HG03108 (cell line): ENCODE measurements around the gene KRTAP9-9.
"Not testable (repeated sequence)": the region's sequence is repeated elsewhere in the genome, so short reads cannot be mapped to it uniquely, and the experiment has no call there.

ENCODE experiments used
- ATAC-seq: cut with Tn5 transposase; IDR thresholded peaks from one replicate; pipeline ENCODE4 v1.9.1; 2021; ENCODE audit warnings: moderate library complexity; ENCODE audit not compliant: unreplicated experiment

KRTAP9-9 gene

DNA sequence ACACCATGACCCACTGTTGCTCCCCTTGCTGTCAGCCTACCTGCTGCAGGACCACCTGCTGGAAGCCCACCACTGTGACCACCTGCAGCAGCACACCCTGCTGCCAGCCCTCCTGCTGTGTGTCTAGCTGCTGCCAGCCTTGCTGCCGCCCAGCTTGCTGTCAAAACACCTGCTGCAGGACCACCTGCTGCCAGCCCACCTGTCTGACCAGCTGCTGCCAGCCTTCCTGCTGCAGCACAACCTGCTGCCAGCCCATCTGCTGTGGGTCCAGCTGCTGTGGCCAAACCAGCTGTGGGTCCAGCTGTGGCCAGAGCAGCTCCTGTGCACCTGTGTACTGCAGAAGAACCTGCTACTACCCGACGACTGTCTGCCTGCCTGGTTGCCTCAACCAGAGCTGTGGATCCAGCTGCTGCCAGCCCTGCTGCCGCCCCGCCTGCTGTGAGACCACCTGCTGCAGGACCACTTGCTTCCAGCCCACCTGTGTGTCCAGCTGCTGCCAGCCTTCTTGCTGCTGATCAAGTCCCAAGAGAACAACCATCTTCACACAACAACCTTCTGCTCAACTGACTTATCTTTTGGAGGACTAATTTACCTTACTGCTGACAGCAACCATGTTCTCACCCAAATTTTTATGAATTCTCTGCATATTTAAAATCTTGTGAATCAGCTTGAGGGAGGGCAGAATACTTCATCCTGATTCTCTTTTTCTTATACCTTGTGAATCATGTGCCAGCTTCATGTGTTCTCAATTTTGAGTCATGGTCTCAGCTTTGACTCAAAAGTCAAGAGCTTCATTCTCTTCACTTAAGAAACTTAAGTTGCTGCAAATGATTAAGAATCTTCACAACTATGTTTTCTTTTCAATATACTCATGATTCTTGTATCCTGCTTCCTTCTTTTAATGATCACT is at the start of gene KRTAP9-9:
Gene KRTAP9-9, plus strand, starts transcription at position 4 of the 910 bp plus-strand sequence.
- not testable (repeated sequence) for ATAC-seq

DNA sequence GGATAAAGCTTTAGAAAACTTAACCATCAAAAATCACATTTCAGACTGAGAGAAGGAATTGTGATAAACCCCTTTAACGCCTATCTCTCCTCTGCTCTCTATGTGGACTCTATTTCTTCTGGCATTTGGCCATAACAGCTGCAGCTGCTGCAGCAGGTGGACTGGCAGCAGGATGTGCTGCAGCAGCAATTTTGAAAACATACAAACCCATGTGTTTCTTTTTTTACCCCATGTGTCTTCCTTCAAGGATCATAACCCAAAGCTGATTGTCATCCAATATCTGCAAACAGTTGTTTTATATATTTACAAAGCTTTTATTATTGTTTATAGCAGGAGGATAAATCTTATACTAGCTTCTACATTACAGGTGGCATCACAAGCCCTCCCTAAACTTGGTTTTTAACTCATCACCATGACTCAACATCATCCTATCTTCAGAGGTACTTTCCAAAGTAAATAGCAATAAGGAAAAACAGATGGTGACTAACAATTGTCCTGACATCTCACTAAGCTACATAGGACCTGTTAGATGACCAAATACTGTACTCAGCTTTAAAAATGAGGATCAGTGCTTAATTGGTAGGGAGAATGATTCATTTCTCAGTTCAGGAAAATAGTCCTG is 43.2 kb upstream of the KRTAP9-9 start:
- ATAC-seq, result no peak

DNA sequence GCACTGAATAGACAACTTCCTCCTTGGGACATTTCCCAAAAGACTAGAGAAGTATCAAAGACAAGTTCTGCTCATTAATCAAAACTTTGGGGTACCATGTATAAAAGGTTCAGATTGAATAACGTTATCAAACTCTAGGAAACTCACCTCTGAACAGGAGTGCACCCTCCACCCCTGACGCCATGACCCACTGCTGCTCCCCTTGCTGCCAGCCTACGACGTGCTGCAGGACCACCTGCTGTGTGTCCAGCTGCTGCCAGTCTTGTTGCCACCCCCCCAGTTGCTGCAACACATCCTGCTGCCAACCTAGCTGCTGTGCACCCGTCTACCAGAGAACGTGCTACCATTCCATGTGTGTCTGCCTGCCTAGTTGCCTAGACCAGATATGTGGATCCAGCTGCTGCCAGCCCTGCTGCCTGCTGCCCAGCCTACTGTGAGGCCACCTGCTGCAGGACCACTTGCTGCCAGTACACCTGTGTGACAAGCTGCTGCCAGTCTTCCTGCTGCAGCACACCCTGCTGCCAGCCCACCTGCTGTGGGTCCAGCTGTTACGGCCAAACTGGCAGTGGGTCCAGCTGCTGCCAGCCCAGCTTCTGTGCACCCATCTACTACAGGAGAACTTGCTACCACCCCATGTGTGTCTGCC is 42.5 kb upstream of the KRTAP9-9 start:
- no peak for ATAC-seq

DNA sequence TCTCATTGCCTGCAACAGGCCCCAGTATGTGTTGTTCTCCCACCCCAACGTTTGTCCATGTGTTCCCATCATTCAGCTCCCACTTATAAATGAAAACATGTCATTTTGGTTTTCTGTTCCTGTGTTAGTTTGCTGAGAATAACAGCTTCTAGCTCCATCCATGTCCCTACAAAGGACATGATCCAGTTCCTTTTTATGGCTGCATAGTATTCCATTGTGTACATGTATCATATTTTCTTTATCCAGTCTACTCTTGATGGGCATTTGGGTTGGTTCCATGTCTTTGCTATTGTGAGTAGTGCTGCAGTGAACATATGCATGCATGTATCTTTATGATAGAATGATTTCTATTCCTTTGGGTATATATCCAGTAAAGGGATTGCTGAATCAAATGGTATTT is 39.5 kb upstream of the KRTAP9-9 start:
- ATAC-seq, result no peak

DNA sequence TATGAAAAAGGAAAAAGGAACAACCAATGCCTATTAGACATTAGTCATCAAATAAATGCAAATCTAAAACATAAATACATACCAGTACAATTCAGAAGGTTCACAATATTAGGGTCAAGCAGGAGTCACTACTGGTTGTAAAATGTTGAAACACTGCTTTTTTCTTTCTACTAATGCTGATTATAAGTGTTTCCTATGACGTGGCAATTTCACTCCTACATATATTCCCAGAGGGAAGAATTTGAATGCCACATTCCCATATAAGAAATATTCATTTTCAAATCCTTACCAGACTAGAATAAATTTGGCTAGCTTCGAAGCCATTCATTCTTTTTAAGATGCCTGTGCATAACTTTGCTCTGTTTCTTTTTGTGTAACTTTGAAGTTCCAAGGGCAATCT is 31.4 kb upstream of the KRTAP9-9 start:
- no peak for ATAC-seq

DNA sequence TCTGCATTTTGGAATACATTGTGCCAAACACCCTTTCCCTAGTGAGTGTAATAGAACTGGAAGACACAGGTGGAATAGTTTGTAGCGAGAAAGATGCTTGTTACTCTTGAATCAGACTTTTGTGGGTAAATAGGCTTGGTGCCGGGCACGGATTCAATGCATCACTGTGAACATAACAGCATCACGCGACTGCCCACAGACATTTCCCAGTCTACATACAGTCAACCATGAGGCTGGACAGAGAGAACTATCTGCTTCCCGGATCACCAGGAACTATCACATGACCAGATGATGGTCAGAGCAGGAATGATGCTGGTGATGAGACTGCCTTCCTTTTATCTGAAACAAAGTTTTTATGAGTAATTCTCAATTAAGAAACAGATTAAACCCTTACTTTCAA is 29.1 kb upstream of the KRTAP9-9 start:
- no peak for ATAC-seq

DNA sequence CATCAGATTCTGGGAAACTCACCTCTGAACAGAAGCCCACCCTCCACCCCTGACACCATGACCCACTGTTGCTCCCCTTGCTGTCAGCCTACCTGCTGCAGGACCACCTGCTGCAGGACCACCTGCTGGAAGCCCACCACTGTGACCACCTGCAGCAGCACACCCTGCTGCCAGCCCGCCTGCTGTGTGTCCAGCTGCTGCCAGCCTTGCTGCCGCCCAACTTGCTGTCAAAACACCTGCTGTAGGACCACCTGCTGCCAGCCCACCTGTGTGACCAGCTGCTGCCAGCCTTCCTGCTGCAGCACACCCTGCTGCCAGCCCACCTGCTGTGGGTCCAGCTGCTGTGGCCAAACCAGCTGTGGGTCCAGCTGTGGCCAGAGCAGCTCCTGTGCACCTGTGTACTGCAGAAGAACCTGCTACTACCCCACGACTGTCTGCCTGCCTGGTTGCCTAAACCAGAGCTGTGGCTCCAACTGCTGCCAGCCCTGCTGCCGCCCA is 28.5 kb upstream of the KRTAP9-9 start, which contains the start of gene KRTAP9-2:
Gene KRTAP9-2, plus strand, starts transcription at position 51 of the 498 bp plus-strand sequence. Its CDS starts 7 bp downstream, at position 58.
- not testable (repeated sequence) for ATAC-seq

DNA sequence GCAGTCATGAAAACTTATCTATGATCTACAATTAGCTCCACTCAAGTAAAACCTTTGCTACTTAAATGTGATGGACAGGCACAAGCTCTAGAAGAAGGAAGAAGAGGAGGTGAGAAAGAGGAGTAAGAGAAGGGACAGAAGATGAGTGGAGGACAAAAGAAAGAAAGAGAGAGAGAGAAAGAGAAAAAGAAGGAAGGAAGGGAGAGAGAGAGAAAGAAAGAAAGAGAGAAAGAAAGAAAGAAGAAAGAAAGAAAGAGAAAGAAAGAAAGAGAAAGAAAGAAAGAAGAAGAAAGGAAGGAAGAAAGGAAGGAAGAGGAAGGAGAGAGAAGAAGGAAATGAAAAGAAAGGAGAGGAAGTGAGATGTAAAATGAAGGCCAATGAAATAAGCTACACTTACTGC is 25.1 kb upstream of the KRTAP9-9 start:
- ATAC-seq, result no peak

DNA sequence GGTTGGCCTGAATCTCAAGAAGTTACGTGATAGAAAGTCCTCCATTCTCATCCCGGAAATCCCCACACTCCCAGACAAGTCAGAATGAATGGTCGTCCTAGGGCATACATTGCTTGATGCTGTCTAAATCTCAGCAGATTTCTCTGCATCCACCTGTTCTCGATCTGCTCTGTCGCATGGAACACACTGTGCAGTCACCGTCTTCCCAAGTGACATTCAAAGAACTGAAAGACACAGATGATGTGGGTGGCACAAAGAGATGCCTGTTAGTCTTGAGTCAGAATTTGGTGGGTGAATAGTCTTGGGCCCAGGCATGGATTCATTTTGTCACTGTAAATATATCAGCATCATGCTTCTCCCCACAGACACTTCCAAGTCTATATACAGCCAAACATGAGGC is 23.5 kb upstream of the KRTAP9-9 start:
- no peak for ATAC-seq

DNA sequence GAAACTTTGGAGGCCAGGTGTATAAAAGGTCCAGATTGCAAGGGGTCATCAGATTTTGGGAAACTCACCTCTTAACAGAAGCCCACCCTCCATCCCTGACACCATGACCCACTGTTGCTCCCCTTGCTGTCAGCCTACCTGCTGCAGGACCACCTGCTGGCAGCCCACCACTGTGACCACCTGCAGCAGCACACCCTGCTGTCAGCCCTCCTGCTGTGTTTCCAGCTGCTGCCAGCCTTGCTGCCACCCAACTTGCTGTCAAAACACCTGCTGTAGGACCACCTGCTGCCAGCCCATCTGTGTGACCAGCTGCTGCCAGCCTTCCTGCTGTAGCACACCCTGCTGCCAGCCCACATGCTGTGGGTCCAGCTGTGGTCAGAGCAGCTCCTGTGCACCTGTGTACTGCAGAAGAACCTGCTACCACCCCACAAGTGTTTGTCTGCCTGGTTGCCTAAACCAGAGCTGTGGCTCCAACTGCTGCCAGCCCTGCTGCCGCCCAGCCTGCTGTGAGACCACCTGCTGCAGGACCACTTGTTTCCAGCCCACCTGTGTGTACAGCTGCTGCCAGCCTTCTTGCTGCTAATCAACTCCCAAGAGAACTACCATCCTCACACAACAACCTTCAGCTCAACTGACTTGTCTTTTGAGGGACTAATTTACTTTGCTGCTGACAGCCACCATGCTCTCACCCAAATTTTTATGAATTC is 22.6 kb upstream of the KRTAP9-9 start, which contains the start of gene KRTAP9-3:
Gene KRTAP9-3, plus strand, starts transcription at position 51 of the 707 bp plus-strand sequence. Its CDS starts 53 bp downstream, at position 104.
- not testable (repeated sequence) for ATAC-seq

DNA sequence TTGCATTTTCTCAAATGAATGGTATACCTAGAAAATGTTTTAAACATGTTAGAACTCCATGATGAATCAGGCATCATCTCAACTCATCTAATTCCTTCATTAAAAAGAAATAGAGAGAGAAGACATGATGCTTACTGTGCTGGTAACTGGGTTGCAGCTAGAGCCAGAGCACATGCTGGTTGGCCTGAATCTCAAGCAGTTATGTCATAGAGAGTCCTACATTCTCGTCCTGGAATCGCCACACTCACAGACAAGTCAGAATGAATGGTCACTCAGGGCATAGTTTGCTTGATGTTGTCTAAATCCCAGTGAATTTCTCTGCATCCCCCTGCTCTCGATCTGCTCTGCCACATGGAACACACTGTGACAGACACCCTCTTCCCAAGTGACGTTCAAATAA is 18.1 kb upstream of the KRTAP9-9 start:
- ATAC-seq, result not testable (repeated sequence)

DNA sequence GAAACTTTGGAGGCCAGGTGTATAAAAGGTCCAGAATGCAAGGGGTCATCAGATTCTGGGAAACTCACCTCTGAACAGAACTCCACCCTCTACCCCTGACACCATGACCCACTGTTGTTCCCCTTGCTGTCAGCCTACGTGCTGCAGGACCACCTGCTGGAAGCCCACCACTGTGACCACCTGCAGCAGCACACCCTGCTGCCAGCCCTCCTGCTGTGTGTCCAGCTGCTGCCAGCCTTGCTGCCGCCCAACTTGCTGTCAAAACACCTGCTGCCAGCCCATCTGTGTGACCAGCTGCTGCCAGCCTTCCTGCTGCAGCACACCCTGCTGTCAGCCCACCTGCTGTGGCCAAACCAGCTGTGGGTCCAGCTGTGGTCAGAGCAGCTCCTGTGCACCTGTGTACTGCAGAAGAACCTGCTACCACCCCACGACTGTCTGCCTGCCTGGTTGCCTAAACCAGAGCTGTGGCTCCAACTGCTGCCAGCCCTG is 17.2 kb upstream of the KRTAP9-9 start, which contains the start of gene KRTAP9-8:
Gene KRTAP9-8, plus strand, starts transcription at position 51 of the 489 bp plus-strand sequence. Its CDS starts 53 bp downstream, at position 104.
- not testable (repeated sequence) for ATAC-seq

DNA sequence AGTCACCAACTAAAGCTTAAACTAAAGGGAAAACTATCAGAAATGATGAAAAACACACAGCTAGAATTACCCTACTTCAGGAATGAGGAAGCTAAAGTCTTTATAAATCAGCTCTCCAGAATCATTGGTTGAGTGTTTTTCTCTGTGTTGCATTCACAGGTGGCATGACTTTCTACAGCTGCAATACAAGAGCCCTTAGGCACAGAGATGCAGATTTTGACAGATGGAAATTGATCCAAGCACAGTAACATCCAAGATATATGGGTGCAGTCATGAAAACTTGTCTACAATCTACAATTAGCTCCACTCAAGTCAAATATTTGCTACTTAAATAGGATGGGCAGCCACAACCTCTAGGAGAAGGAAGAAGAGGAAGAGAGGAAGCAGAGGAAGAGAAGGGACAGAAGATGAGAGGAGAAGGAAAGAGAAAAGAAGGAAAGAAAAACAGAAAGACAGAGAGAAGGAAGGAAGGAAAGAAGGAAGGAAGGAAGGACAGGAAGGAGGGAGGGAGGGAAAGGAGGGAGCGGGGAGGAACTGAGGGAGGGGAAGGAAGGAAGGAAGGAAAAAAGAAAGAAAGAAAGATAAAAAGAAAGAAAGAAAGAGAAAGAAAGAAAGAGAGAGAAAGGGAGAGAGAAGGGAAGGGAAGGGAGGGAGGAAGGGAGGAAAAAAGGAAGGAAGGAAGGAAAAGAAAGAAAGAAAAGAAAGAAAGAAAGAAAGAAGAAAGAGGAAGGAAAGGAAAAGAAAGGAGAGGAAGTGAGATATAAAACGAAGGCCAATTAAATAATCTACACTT is 8.0 kb upstream of the KRTAP9-9 start:
- not testable (repeated sequence) for ATAC-seq

DNA sequence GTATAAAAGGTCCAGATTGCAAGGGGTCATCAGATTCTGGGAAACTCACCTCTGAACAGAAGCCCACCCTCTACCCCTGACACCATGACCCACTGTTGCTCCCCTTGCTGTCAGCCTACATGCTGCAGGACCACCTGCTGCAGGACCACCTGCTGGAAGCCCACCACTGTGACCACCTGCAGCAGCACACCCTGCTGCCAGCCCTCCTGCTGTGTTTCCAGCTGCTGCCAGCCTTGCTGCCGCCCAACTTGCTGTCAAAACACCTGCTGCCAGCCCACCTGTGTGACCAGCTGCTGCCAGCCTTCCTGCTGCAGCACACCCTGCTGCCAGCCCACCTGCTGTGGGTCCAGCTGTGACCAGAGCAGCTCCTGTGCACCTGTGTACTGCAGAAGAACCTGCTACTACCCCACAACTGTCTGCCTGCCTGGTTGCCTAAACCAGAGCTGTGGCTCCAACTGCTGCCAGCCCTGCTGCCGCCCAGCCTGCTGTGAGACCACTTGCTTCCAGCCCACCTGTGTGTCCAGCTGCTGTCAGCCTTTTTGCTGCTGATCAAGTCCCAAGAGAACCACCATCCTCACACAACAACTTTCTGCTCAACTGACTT is 5.4 kb upstream of the KRTAP9-9 start, which contains the start of gene KRTAP9-4:
Gene KRTAP9-4, plus strand, starts transcription at position 51 of the 604 bp plus-strand sequence. Its CDS starts 34 bp downstream, at position 85.
- ATAC-seq, result not testable (repeated sequence)

DNA sequence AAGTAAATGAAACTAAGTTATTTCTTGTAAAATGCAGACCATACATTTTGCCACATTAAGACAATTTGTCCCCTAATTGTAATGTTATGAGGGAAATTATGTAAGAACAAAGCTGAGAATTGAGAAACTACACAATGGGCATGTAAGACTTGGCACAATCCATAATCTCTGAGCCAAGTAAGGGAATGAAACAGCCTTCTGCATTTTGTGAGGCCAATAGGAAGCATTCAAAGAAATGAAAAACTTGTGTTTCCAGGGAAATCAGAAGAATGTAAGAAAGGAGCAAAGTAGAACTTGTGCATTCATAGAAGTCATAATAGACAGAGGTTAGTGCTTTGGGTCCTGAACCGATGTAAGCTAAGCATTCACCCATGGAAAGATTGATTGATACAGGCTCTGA is 3.9 kb upstream of the KRTAP9-9 start:
- no peak for ATAC-seq

DNA sequence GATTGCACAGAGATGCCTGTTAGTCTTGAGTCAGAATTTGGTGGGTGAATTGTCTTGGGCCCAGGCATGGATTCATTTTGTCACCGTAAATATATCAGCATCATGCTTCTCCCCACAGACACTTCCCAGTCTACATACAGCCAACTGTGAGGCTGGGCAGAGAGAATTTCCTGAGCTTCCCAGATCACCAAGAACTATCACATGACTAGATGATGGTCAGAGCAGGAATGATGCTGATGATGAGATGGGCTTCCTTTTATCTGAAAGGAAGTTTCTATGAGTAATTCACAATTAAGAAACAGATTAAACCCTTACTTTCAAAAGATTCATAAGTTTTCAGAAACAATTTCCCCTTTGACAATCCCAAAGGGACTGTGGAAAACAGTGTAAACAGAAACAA is 323 bp upstream of the KRTAP9-9 start:
- no peak for ATAC-seq

DNA sequence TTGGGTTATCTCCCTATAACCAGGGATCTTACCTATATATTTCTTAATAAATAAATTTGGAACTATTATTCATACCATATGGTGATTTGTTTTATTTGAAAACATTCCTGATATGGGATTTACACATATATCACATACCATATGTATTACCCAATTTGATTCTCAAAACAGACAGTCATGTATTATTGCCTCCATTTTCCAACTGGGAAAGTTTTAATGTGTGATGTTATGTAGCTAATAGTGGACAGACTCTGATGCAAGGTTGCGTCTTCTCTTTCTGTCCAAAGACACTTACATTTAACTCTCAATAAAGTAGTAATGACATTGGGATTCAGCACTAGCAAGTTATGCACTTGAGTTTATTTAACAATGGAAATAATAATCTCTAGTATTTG is 1.1 kb downstream of the KRTAP9-9 start:
- ATAC-seq, result no peak

DNA sequence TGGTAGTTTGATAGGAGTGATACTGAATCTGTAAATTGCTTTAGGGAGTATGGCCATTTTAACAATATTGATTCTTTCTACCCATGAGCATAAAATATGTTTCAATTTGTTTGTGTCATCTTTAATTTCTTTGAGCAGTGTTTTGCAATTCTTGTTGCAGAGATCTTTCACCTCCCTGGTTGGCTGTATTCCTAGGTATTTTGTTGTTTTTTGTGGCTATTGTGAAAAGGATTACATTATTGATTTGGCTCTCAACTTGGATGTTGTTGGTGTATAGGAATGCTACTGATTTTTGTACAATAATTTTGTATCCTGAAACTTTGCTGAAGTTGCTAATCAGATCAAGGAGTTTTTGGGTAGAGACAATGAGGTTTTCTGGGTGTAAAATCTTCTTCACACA is 3.2 kb downstream of the KRTAP9-9 start:
- no peak for ATAC-seq

DNA sequence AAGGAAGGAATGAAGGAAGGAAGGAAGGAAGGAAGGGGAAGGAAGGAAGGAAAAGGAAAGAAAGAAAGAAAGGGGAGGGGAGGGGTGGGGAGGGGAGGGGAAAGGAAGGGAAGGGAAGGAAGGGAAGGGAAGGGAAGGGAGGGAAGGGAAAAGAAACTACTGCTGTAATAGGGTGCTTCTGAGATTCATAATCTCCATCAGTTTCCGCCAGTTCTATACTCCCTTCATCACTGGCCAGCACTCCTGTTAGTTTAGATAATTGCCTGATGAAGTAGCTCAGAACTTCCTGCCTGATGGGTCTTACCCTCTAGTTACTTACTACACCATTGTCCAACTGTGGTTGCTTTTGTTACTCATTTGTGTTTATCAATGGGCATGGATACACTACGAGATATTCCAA is 8.0 kb downstream of the KRTAP9-9 start:
- ATAC-seq, result no peak
